CD14-positive monocyte (primary cell): ENCODE results near the gene LHPP. TPM values are rescaled to one million over a fixed set of nuclear protein-coding genes. Genes with fewer than 3 reads are reported as not detected.

ENCODE experiments used
- DNase-seq, 3 donors: peaks; one replicate each; pipeline ENCODE4 v3.0.0-alpha.2; 2011 to 2022
- H2AFZ ChIP-seq: 2 replicates; pipeline ENCODE4 v1.6.0; 2012; ENCODE audit warnings: mild to moderate bottlenecking, low read depth, low read length, inconsistent platforms; ENCODE audit not compliant: insufficient read depth, poor library complexity, severe bottlenecking
- H3K27ac ChIP-seq, 2 donors: 1 replicate in 1 of 2; 2 replicates in 1 of 2; pipeline ENCODE4 v1.5.1; 2012 to 2013; ENCODE audit warnings: low read length in 2 of 2, control low read depth in 1 of 2, inconsistent platforms in 1 of 2, low read depth in 1 of 2, mild to moderate bottlenecking in 1 of 2
- H3K27me3 ChIP-seq, 2 donors: one replicate each; pipeline versions ENCODE4 v1.6.0 to v1.6.1; 2011 to 2013; ENCODE audit warnings: low read length in 2 of 2; ENCODE audit not compliant: control insufficient read depth in 2 of 2, insufficient read depth in 2 of 2
- H3K36me3 ChIP-seq, 2 donors: replicated peaks in 1 of 2; 1 replicate in 1 of 2; 2 replicates in 1 of 2; pipeline versions ENCODE4 v1.5.1 to v1.6.1; 2012 to 2013; ENCODE audit warnings: low read length in 2 of 2, control low read depth in 1 of 2, inconsistent platforms in 1 of 2, mild to moderate bottlenecking in 1 of 2; ENCODE audit not compliant: insufficient read depth in 2 of 2, control insufficient read depth in 1 of 2
- H3K4me1 ChIP-seq, 2 donors: 1 replicate in 1 of 2; 2 replicates in 1 of 2; pipeline versions ENCODE4 v1.5.1 to v1.6.1; 2012 to 2013; ENCODE audit warnings: low read length in 2 of 2, control low read depth in 1 of 2, inconsistent platforms in 1 of 2, mild to moderate bottlenecking in 1 of 2, moderate library complexity in 1 of 2; ENCODE audit not compliant: insufficient read depth in 2 of 2, control insufficient read depth in 1 of 2
- H3K4me2 ChIP-seq: replicated peaks from 2 replicates; pipeline ENCODE3; 2012; ENCODE audit warnings: low read length, moderate library complexity, mild to moderate bottlenecking; ENCODE audit not compliant: poor library complexity, severe bottlenecking; ENCODE audit errors: extremely low read depth
- H3K4me3 ChIP-seq, 3 experiments: fragments of 200-600 bp in 1 of 3; sonication (generic) in 1 of 3; replicated peaks in 1 of 3; 1 replicate in 2 of 3; 2 replicates in 1 of 3; pipeline ENCODE4 v1.5.1; 2011 to 2013; ENCODE audit warnings: low read length in 3 of 3, mild to moderate bottlenecking in 3 of 3, control low read depth in 2 of 3, low read depth in 2 of 3, inconsistent platforms in 1 of 3, moderate library complexity in 1 of 3
- H3K79me2 ChIP-seq: 2 replicates; pipeline ENCODE4 v1.6.0; 2012; ENCODE audit warnings: mild to moderate bottlenecking, control low read depth, inconsistent platforms, low read length, moderate library complexity; ENCODE audit not compliant: insufficient read depth
- H3K9ac ChIP-seq: 2 replicates; pipeline ENCODE4 v1.6.0; 2017; ENCODE audit warnings: low read length, mild to moderate bottlenecking; ENCODE audit not compliant: insufficient read depth, poor library complexity, severe bottlenecking
- H3K9me3 ChIP-seq, 2 donors: replicated peaks in 1 of 2; 1 replicate in 1 of 2; 2 replicates in 1 of 2; pipeline versions ENCODE4 v1.5.1 to v1.6.1; 2012 to 2013; ENCODE audit warnings: low read length in 2 of 2, control low read depth in 1 of 2; ENCODE audit not compliant: control insufficient read depth in 1 of 2, insufficient read depth in 1 of 2
- H4K20me1 ChIP-seq: 2 replicates; pipeline ENCODE4 v1.6.0; 2012; ENCODE audit warnings: mild to moderate bottlenecking, low read length, control low read depth, moderate library complexity; ENCODE audit not compliant: insufficient read depth
- H3K27ac Mint-ChIP-seq, 7 donors: one replicate each; pipeline ENCODE4 v1.8.0; 2020; ENCODE audit warnings: mild to moderate bottlenecking in 7 of 7, mixed read lengths in 7 of 7, moderate library complexity in 6 of 7, inconsistent platforms in 2 of 7
- H3K27me3 Mint-ChIP-seq, 3 donors: one replicate each; pipeline ENCODE4 v1.8.0; 2021 to 2022; ENCODE audit warnings: low read depth in 3 of 3, mild to moderate bottlenecking in 3 of 3, mixed read lengths in 3 of 3, moderate library complexity in 3 of 3, inconsistent platforms in 1 of 3
- H3K36me3 Mint-ChIP-seq, 2 donors: one replicate each; pipeline ENCODE4 v1.8.0; 2020; ENCODE audit warnings: mixed read lengths in 2 of 2, inconsistent platforms in 1 of 2, mild to moderate bottlenecking in 1 of 2
- H3K4me1 Mint-ChIP-seq: one replicate; pipeline ENCODE4 v1.8.0; 2020; ENCODE audit warnings: mild to moderate bottlenecking, mixed read lengths
- H3K4me3 Mint-ChIP-seq, 2 donors: one replicate each; pipeline ENCODE4 v1.8.0; 2020; ENCODE audit warnings: mild to moderate bottlenecking in 2 of 2, mixed read lengths in 2 of 2, moderate library complexity in 1 of 2
- H3K9me3 Mint-ChIP-seq, 7 donors: one replicate each; pipeline ENCODE4 v1.8.0; 2020 to 2022; ENCODE audit warnings: mixed read lengths in 7 of 7, mild to moderate bottlenecking in 6 of 7, moderate library complexity in 6 of 7, inconsistent platforms in 2 of 7
- WGBS: methylation state at CpG from one replicate; pipeline ENCODE4 v1.1.5; 2013; ENCODE audit warnings: missing lambda C conversion rate; ENCODE audit not compliant: insufficient coverage; 5-methylcytosine and 5-hydroxymethylcytosine counted together
- intact Hi-C, 2 donors: fragments of 100-400 bp; cut with micrococcal nuclease; formaldehyde crosslinking; loops; one replicate each; pipeline versions ENCODE4 v1.15.0 to v1.15.1; 2023
- polyA plus RNA-seq, 3 donors: library from polyadenylated mRNA; depleted of rRNA in 1 of 3; unstranded in 2 of 3; stranded (reverse) in 1 of 3; fragments of 300-500 nt in 2 of 3; fragments of >200 nt in 1 of 3; fragmentation: Illumina TruSeq in 2 of 3; gene quantifications; 1 replicate in 2 of 3; 2 replicates in 1 of 3; pipeline ENCODE4 v1.2.3, GENCODE V29; 2012 to 2021
- TF ChIP-seq, protein P1 (sequence below): fragments of 200-600 bp; IDR thresholded peaks from one replicate; pipeline ENCODE4 v1.8.0; 2022; ENCODE audit warnings: antibody characterized with exemption, mild to moderate bottlenecking

The LHPP gene
- polyA plus RNA-seq, 3 donors = 15.2 to 20.6 (median 19.5) TPM

DNA sequence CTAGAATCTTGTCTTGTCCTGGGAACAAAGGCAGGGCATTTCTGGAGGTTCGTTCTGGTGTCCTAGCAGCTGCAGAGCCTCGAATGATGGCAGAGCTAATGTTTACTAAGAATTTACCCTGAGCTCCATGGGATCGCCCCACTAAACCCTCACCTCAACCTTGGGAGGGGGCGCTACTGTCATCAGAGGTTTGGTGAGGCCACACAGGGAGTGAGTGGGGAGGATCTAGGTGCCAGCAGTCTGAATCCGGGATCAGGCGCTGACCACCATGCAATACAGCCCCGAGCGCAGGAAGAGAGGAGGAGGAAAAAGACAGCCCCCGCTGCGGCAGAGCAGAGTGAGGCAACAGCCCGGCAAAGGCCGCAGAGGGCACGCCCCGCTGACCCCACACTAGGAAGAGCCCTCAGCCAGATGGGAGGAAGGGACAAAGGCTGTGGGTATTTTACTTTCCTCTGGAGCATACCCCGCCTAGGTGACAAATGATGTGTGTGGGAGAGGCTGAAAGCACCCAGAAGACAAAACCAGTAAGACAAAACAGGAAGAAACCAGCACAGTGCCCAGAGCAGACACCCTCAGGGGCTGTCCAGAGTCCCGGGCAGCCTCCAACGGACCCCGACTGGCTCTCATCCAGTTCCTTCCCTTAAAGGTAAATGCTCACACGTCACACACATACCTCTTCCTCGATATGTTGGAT lies 179.1 kb downstream of the LHPP start:
- intact Hi-C loops = loop anchor here (2.0 to 10.0 kb wide), 4 partner anchors 42 to 274 kb away; partner anchors contain the start of gene FAM53B (in 1 of the 2)
- Mint-ChIP-seq H3K27me3 (peaks cover 0 to 2% (median 0%) of the 10 kb centered on the region in 3 donors), H3K4me3 (peak overlapping the region; percentile 66 to 89), H3K36me3 (peaks cover 26 to 59% of the 10 kb centered on the region in 2 donors), H3K27ac (peak overlapping the region; percentile 96 to 99 (median 98)), H3K4me1 (peaks cover 90% of the 10 kb centered on the region), H3K9me3 (peaks cover 0 to 9% (median 4%) of the 10 kb centered on the region in 7 donors)
- Histone ChIP-seq H3K9me3 (no peaks in the 10 kb centered on the region), H3K4me1 (peaks cover 85 to 93% of the 10 kb centered on the region in 2 donors), H4K20me1 (peaks cover 4% of the 10 kb centered on the region), H3K36me3 (no peaks in the 10 kb centered on the region), H3K79me2 (peaks cover 90% of the 10 kb centered on the region), H3K27me3 (no peaks in the 10 kb centered on the region), H3K9ac (peak overlapping the region; percentile 73), H2AFZ (no peak overlapping the region), H3K4me2 (peak overlapping the region; percentile 67), H3K27ac (peak overlapping the region; percentile 93 to 99), H3K4me3 (peak overlapping the region in 2 of 3 experiments; percentile 6 to 62)
- 0% methylated on average over 7 of the region's 20 CpGs for WGBS
- TF ChIP-seq, protein P1, sequence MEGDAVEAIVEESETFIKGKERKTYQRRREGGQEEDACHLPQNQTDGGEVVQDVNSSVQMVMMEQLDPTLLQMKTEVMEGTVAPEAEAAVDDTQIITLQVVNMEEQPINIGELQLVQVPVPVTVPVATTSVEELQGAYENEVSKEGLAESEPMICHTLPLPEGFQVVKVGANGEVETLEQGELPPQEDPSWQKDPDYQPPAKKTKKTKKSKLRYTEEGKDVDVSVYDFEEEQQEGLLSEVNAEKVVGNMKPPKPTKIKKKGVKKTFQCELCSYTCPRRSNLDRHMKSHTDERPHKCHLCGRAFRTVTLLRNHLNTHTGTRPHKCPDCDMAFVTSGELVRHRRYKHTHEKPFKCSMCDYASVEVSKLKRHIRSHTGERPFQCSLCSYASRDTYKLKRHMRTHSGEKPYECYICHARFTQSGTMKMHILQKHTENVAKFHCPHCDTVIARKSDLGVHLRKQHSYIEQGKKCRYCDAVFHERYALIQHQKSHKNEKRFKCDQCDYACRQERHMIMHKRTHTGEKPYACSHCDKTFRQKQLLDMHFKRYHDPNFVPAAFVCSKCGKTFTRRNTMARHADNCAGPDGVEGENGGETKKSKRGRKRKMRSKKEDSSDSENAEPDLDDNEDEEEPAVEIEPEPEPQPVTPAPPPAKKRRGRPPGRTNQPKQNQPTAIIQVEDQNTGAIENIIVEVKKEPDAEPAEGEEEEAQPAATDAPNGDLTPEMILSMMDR = no peak
- DNase-seq = peak; percentile 78 to 82 (median 81)

DNA sequence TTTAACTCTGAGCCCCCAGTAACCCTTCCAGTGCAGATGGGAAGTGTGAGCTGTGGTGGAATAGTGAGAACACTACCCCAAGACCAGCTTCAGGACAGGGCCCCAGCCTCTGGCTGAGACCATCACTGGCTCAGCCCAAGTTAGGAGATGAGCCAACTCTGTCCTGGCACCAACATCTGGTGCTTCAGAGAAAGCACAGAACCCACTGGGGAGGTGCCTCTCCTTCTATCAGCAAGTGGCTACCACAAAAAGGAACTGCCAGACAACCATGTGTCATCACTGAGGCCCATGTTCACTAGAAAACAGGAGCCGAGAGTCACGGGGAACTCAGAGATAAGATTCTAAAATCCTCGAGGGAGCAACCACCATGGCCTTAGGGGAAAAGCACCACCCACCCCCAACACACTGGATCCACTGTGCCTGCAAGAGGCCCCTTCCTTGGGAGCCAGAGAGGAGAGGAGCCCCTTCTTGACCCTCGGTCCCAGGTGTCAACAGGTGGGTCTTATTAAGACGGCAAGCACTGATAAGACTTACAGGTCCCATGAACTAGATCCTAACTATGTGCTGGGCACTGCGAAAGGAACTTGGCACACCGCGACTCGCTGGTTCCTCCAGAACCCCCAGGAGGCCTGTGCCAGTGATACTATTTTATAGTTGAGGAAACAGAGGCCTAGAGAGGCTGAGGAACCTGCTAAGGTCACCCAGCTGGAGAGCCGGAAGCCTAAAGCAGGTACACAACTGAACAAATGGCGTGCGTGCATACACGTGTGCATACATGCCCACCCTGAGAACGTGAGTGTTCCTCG lies 179.9 kb downstream of the LHPP start:
- peak; percentile 84 to 91 (median 85) for DNase-seq
- H3K27ac Mint-ChIP-seq = peak overlapping the region; percentile 96 to 99 (median 98)
- WGBS = 30% methylated on average over 13 of the region's 15 CpGs

More for the DNA sequence above, 179.9 kb downstream of the LHPP start:
- Histone ChIP-seq H2AFZ (no peak overlapping the region), H3K79me2 (peaks cover 90% of the 10 kb centered on the region), H3K9me3 (no peaks in the 10 kb centered on the region), H3K4me1 (peaks cover 93 to 100% of the 10 kb centered on the region in 2 donors), H3K27me3 (no peaks in the 10 kb centered on the region), H3K36me3 (no peaks in the 10 kb centered on the region), H3K9ac (peak overlapping the region; percentile 73), H3K4me2 (peak overlapping the region; percentile 67), H4K20me1 (peaks cover 4% of the 10 kb centered on the region), H3K27ac (peak overlapping the region; percentile 93 to 99), H3K4me3 (peak overlapping the region in 2 of 3 experiments; percentile 2 to 62)
- intact Hi-C loops = loop anchor here (2.0 to 10.0 kb wide), 4 partner anchors 41 to 273 kb away; partner anchors contain the start of gene FAM53B (in 1 of the 2)
- Mint-ChIP-seq H3K27me3 (peaks cover 0 to 2% (median 0%) of the 10 kb centered on the region in 3 donors), H3K4me1 (peaks cover 94% of the 10 kb centered on the region), H3K36me3 (peaks cover 22 to 54% of the 10 kb centered on the region in 2 donors), H3K4me3 (peak overlapping the region; percentile 66 to 89), H3K9me3 (peaks cover 0 to 9% (median 4%) of the 10 kb centered on the region in 7 donors)
- TF ChIP-seq, protein P1 = no peak
